Breast epithelium (tissue), 4 donors: Measurements from ENCODE around the gene TXLNB. TPM values are rescaled to one million over a fixed set of nuclear protein-coding genes. Genes with fewer than 3 reads are reported as not detected.

ENCODE experiments used
- DNase-seq, 2 donors: peaks; one replicate each; pipeline ENCODE4 v3.0.0-alpha.2; 2019; ENCODE audit warnings: low spot score in 2 of 2
- H3K27ac ChIP-seq, 2 donors: fragments of 200-600 bp; sonication (generic) in 1 of 2; one replicate each; pipeline ENCODE4 v1.5.1; 2016 to 2019; ENCODE audit warnings: mild to moderate bottlenecking in 1 of 2
- H3K27me3 ChIP-seq, 2 donors: fragments of 200-600 bp; sonication (generic) in 1 of 2; one replicate each; pipeline versions ENCODE4 v1.5.1 to v1.6.0; 2017 to 2019; ENCODE audit warnings: control low read depth in 1 of 2, mild to moderate bottlenecking in 1 of 2
- H3K36me3 ChIP-seq: fragments of 200-600 bp; one replicate; pipeline ENCODE4 v1.5.1; 2019
- H3K4me1 ChIP-seq, 2 donors: fragments of 200-600 bp; sonication (generic); one replicate each; pipeline ENCODE4 v1.5.1; 2016 to 2019; ENCODE audit warnings: control low read depth in 1 of 2
- H3K4me3 ChIP-seq, 3 donors: fragments of 200-600 bp; sonication (generic); 1 replicate in 2 of 3; 2 replicates in 1 of 3; pipeline ENCODE4 v1.5.1; 2016 to 2019; ENCODE audit warnings: mild to moderate bottlenecking in 3 of 3, moderate library complexity in 2 of 3
- H3K9me3 ChIP-seq, 2 donors: fragments of 200-600 bp; sonication (generic) in 1 of 2; one replicate each; pipeline ENCODE4 v1.5.1; 2016 to 2019; ENCODE audit warnings: control low read depth in 1 of 2
- CTCF ChIP-seq, 3 donors: fragments of 450-650 bp; IDR thresholded peaks; one replicate each; pipeline ENCODE4 v1.5.1; 2016 to 2017; ENCODE audit warnings: antibody characterized with exemption in 3 of 3, mild to moderate bottlenecking in 3 of 3, moderate library complexity in 3 of 3
- POLR2A ChIP-seq: fragments of 450-650 bp; IDR thresholded peaks from one replicate; pipeline ENCODE4 v1.6.1; 2016; ENCODE audit warnings: antibody characterized with exemption, mild to moderate bottlenecking, moderate library complexity
- POLR2AphosphoS5 ChIP-seq, 3 donors: sonication (generic); formaldehyde crosslinking; IDR thresholded peaks; one replicate each; pipeline ENCODE4 v1.6.1; 2017; ENCODE audit warnings: antibody characterized with exemption in 3 of 3
- intact Hi-C: fragments of 100-400 bp; cut with DNase I; formaldehyde crosslinking; loops from one replicate; pipeline ENCODE4 v1.15.1; 2023; ENCODE audit warnings: low total_unique reads
- total RNA-seq, 3 donors: library from RNA; depleted of rRNA; stranded (reverse); fragments of >200 nt; gene quantifications; one replicate each; pipeline ENCODE4 v1.1.0, GENCODE V29; 2016

Gene TXLNB
- total RNA-seq, 3 donors from 2014 or later: 0.96 to 2.9 (median 2.5) TPM

GRCh38 chr6:139248911-139249310 lies 42.9 kb downstream of the TXLNB start:
- Histone ChIP-seq H3K4me3 (no peak overlapping the region), H3K27ac (no peak overlapping the region), H3K27me3 (no peaks in the 10 kb centered on the region), H3K4me1 (no peaks in the 10 kb centered on the region), H3K9me3 (no peaks in the 10 kb centered on the region), H3K36me3 (no peaks in the 10 kb centered on the region)
- intact Hi-C loops: no loop called here
- no peak for TF ChIP-seq POLR2A
- no peak for TF ChIP-seq CTCF (IDR thresholded peaks at IDR 0.05)
- TF ChIP-seq POLR2AphosphoS5 (IDR thresholded peaks at IDR 0.05): no peak
- no peak for DNase-seq

GRCh38 chr6:139247618-139248017 lies 44.2 kb downstream of the TXLNB start:
- no peaks in the 10 kb centered on the region for H3K9me3 ChIP-seq
- intact Hi-C loops: no loop called here
- DNase-seq: no peak
- TF ChIP-seq POLR2A (no peak), CTCF (IDR thresholded peaks at IDR 0.05) (no peak), POLR2AphosphoS5 (IDR thresholded peaks at IDR 0.05) (no peak)
- no peaks in the 10 kb centered on the region for H3K4me1 ChIP-seq
- no peak overlapping the region for H3K4me3 ChIP-seq
- no peak overlapping the region for H3K27ac ChIP-seq
- no peaks in the 10 kb centered on the region for H3K36me3 ChIP-seq
- no peaks in the 10 kb centered on the region for H3K27me3 ChIP-seq

GRCh38 chr6:139243536-139243935 lies 48.3 kb downstream of the TXLNB start:
- Histone ChIP-seq H3K27ac (no peak overlapping the region), H3K36me3 (no peaks in the 10 kb centered on the region), H3K27me3 (no peaks in the 10 kb centered on the region), H3K9me3 (no peaks in the 10 kb centered on the region), H3K4me1 (no peaks in the 10 kb centered on the region), H3K4me3 (no peak overlapping the region)
- TF ChIP-seq CTCF (IDR thresholded peaks at IDR 0.05): no peak
- no peak for TF ChIP-seq POLR2A
- no peak for TF ChIP-seq POLR2AphosphoS5 (IDR thresholded peaks at IDR 0.05)
- intact Hi-C loops: no loop called here
- DNase-seq: no peak

GRCh38 chr6:139242457-139243240 lies 49.1 kb downstream of the TXLNB start:
- TF ChIP-seq CTCF (IDR thresholded peaks at IDR 0.05) (no peak), POLR2AphosphoS5 (IDR thresholded peaks at IDR 0.05) (no peak), POLR2A (no peak)
- Histone ChIP-seq H3K4me1 (no peaks in the 10 kb centered on the region), H3K9me3 (no peaks in the 10 kb centered on the region), H3K36me3 (no peaks in the 10 kb centered on the region), H3K27ac (no peak overlapping the region), H3K27me3 (no peaks in the 10 kb centered on the region), H3K4me3 (no peak overlapping the region)
- intact Hi-C loops: no loop called here
- DNase-seq: no peak

GRCh38 chr6:139240161-139241010 lies 51.4 kb downstream of the TXLNB start:
- no peaks in the 10 kb centered on the region for H3K9me3 ChIP-seq
- H3K27me3 ChIP-seq: no peaks in the 10 kb centered on the region
- no peaks in the 10 kb centered on the region for H3K36me3 ChIP-seq
- H3K27ac ChIP-seq: peak overlapping the region in 1 of 2 donors; percentile 39
- no peak overlapping the region for H3K4me3 ChIP-seq
- intact Hi-C loops: no loop called here
- H3K4me1 ChIP-seq: no peaks in the 10 kb centered on the region
- TF ChIP-seq POLR2A (no peak), POLR2AphosphoS5 (IDR thresholded peaks at IDR 0.05) (no peak), CTCF (IDR thresholded peaks at IDR 0.05) (no peak)
- DNase-seq: peak; percentile 23 to 63
